Gastroesophageal sphincter (tissue), 3 donors: Measurements from ENCODE around the gene SLC14A1.

Source experiments
- CTCF ChIP-seq, 4 experiments: fragments of 200-600 bp in 2 of 4; fragments of 450-650 bp in 2 of 4; sonication (generic) in 1 of 4; IDR thresholded peaks; one replicate each; pipeline ENCODE4 v1.5.1; 2017 to 2019; ENCODE audit warnings: antibody characterized with exemption in 4 of 4, mild to moderate bottlenecking in 2 of 4, moderate library complexity in 2 of 4
- EP300 ChIP-seq: sonication (generic); formaldehyde crosslinking; IDR thresholded peaks from one replicate; pipeline ENCODE4 v1.6.1; 2017; ENCODE audit warnings: antibody characterized with exemption, mild to moderate bottlenecking
- POLR2A ChIP-seq, 2 donors: fragments of 450-650 bp; IDR thresholded peaks; one replicate each; pipeline ENCODE4 v1.6.1; 2017; ENCODE audit warnings: antibody characterized with exemption in 2 of 2, mild to moderate bottlenecking in 2 of 2, moderate library complexity in 1 of 2

- no peak for TF ChIP-seq POLR2A (IDR thresholded peaks at IDR 0.05)
- no peak for TF ChIP-seq CTCF (IDR thresholded peaks at IDR 0.05)
- no peak for TF ChIP-seq EP300
Measured at GRCh38 chr18:45712061-45712460, 11.9 kb upstream of the SLC14A1 start.
